ENCODE measurements around the gene RAB26. TPM values are rescaled to one million over a fixed set of nuclear protein-coding genes. Genes with fewer than 3 reads are reported as not detected.
"Not testable (repeated sequence)": the region's sequence is repeated elsewhere in the genome, so short reads cannot be mapped to it uniquely, and the experiment has no call there.

The RAB26 gene
- total RNA-seq, 1 donor from 2014 or later: 3.4 TPM

- Mint-ChIP-seq H3K4me1 (ENCODE audit: unreplicated experiment) (no peaks in the 10 kb centered on the region), H3K27me3 (ENCODE audit: unreplicated experiment) (peaks cover 17% of the 10 kb centered on the region), H3K9me3 (ENCODE audit: unreplicated experiment) (no peaks in the 10 kb centered on the region), H3K27ac (ENCODE audit: unreplicated experiment) (no peak overlapping the region), H3K4me3 (ENCODE audit: unreplicated experiment) (peak overlapping the region; percentile 41), H3K36me3 (ENCODE audit: unreplicated experiment) (no peaks in the 10 kb centered on the region)
- no peak for DNase-seq (ENCODE audit: extremely low spot score, unreplicated experiment)
- no peak for TF ChIP-seq CTCF (IDR thresholded peaks at IDR 0.05)
These were observed 49.9 kb downstream of the RAB26 start for GRCh38 chr16:2198283-2198682.

GRCh38 chr16:2199095-2199494 is 50.7 kb downstream of the RAB26 start:
- peaks cover 17% of the 10 kb centered on the region for H3K27me3 Mint-ChIP-seq (ENCODE audit: unreplicated experiment)
- no peak for TF ChIP-seq CTCF (IDR thresholded peaks at IDR 0.05)
- H3K4me1 Mint-ChIP-seq (ENCODE audit: unreplicated experiment): peaks cover 2% of the 10 kb centered on the region
- H3K9me3 Mint-ChIP-seq (ENCODE audit: unreplicated experiment): no peaks in the 10 kb centered on the region
- H3K36me3 Mint-ChIP-seq (ENCODE audit: unreplicated experiment): no peaks in the 10 kb centered on the region
- H3K4me3 Mint-ChIP-seq (ENCODE audit: unreplicated experiment): no peak overlapping the region
- no peak overlapping the region for H3K27ac Mint-ChIP-seq (ENCODE audit: unreplicated experiment)
- no peak for DNase-seq (ENCODE audit: extremely low spot score, unreplicated experiment)

GRCh38 chr16:2199621-2200139 is 51.3 kb downstream of the RAB26 start:
- peaks cover 6% of the 10 kb centered on the region for H3K4me1 Mint-ChIP-seq (ENCODE audit: unreplicated experiment)
- no peak overlapping the region for H3K27ac Mint-ChIP-seq (ENCODE audit: unreplicated experiment)
- H3K9me3 Mint-ChIP-seq (ENCODE audit: unreplicated experiment): no peaks in the 10 kb centered on the region
- peak overlapping the region; percentile 7 for H3K4me3 Mint-ChIP-seq (ENCODE audit: unreplicated experiment)
- H3K27me3 Mint-ChIP-seq (ENCODE audit: unreplicated experiment): peaks cover 15% of the 10 kb centered on the region
- H3K36me3 Mint-ChIP-seq (ENCODE audit: unreplicated experiment): no peaks in the 10 kb centered on the region
- DNase-seq (ENCODE audit: extremely low spot score, unreplicated experiment): no peak
- no peak for TF ChIP-seq CTCF (IDR thresholded peaks at IDR 0.05)

- Mint-ChIP-seq H3K9me3 (ENCODE audit: unreplicated experiment) (no peaks in the 10 kb centered on the region), H3K4me1 (ENCODE audit: unreplicated experiment) (peaks cover 8% of the 10 kb centered on the region), H3K4me3 (ENCODE audit: unreplicated experiment) (no peak overlapping the region), H3K27me3 (ENCODE audit: unreplicated experiment) (peaks cover 11% of the 10 kb centered on the region), H3K36me3 (ENCODE audit: unreplicated experiment) (no peaks in the 10 kb centered on the region), H3K27ac (ENCODE audit: unreplicated experiment) (no peak overlapping the region)
- DNase-seq (ENCODE audit: extremely low spot score, unreplicated experiment): no peak
- no peak for TF ChIP-seq CTCF (IDR thresholded peaks at IDR 0.05)
These were observed 51.9 kb downstream of the RAB26 start for GRCh38 chr16:2200313-2200712.

- DNase-seq (ENCODE audit: extremely low spot score, unreplicated experiment); H3K27ac Mint-ChIP-seq (ENCODE audit: unreplicated experiment); H3K9me3 Mint-ChIP-seq (ENCODE audit: unreplicated experiment); H3K27me3 Mint-ChIP-seq (ENCODE audit: unreplicated experiment); H3K36me3 Mint-ChIP-seq (ENCODE audit: unreplicated experiment): not testable (repeated sequence)
- Mint-ChIP-seq H3K4me1 (ENCODE audit: unreplicated experiment) (peaks cover 21% of the 10 kb centered on the region), H3K4me3 (ENCODE audit: unreplicated experiment) (peak overlapping the region; percentile 62)
These were observed 54.8 kb downstream of the RAB26 start for GRCh38 chr16:2203119-2203688.

Small RNAs within 50 kb of the gene (microRNA-seq; reads per million reads assigned to microRNA genes)
- not detected for gene MIR3180-5 (ENCODE audit: unreplicated experiment)
- not detected for gene MIR4516 (ENCODE audit: unreplicated experiment)
- not detected for gene MIR6511B1 (ENCODE audit: unreplicated experiment)

Other genes starting within 250 kb of the RAB26 start
- not detected in 2 replicates for gene HS3ST6, start 230.2 kb upstream of the RAB26 start, total RNA-seq
- gene MSRB1, start 205.4 kb upstream of the RAB26 start, total RNA-seq: 17.1 and 21.0 TPM in 2 replicates
- gene RPL3L, start 193.9 kb upstream of the RAB26 start, total RNA-seq: 1.2 TPM in 1 of 2 replicates, not detected in the other
- 126 TPM in 2 replicates for gene NDUFB10, start 189.1 kb upstream of the RAB26 start, total RNA-seq
- 2,261 and 2,286 TPM in 2 replicates for gene RPS2, start 183.8 kb upstream of the RAB26 start, total RNA-seq
- gene RNF151, start 181.8 kb upstream of the RAB26 start, total RNA-seq: 0.46 TPM in 1 of 2 replicates, not detected in the other
- gene TBL3, start 176.6 kb upstream of the RAB26 start, total RNA-seq: 29.9 and 32.0 TPM in 2 replicates
- gene NOXO1, start 167.2 kb upstream of the RAB26 start, total RNA-seq: 0.54 and 0.91 TPM in 2 replicates
- 21.2 and 24.7 TPM in 2 replicates for gene GFER, start 164.4 kb upstream of the RAB26 start, total RNA-seq
- gene SYNGR3, start 158.7 kb upstream of the RAB26 start, total RNA-seq: 0.57 and 0.91 TPM in 2 replicates
- gene ZNF598, start 138.8 kb upstream of the RAB26 start, total RNA-seq: 45.4 and 46.9 TPM in 2 replicates
- 4.1 and 4.4 TPM in 2 replicates for gene NPW, start 128.8 kb upstream of the RAB26 start, total RNA-seq
- 143 and 146 TPM in 2 replicates for gene NHERF2, start 121.7 kb upstream of the RAB26 start, total RNA-seq
- 22.2 and 24.3 TPM in 2 replicates for gene NTHL1, start 100.8 kb upstream of the RAB26 start, total RNA-seq
- 183 and 194 TPM in 2 replicates for gene TSC2, start 100.6 kb upstream of the RAB26 start, total RNA-seq
- gene PKD1, start 12.7 kb upstream of the RAB26 start, total RNA-seq: 169 and 188 TPM in 2 replicates
- 78.1 and 84.9 TPM in 2 replicates for gene TRAF7, start 7.2 kb downstream of the RAB26 start, total RNA-seq
- 2.4 and 3.7 TPM in 2 replicates for gene CASKIN1, start 48.0 kb downstream of the RAB26 start, total RNA-seq
- 57.6 and 60.2 TPM in 2 replicates for gene MLST8, start 56.8 kb downstream of the RAB26 start, total RNA-seq
- gene BRICD5, start 62.2 kb downstream of the RAB26 start, total RNA-seq: 6.6 and 10.1 TPM in 2 replicates
- 14.1 and 15.0 TPM in 2 replicates for gene PGP, start 66.2 kb downstream of the RAB26 start, total RNA-seq
- 24.3 and 26.9 TPM in 2 replicates for gene E4F1, start 75.0 kb downstream of the RAB26 start, total RNA-seq
- 1.2 and 1.7 TPM in 2 replicates for gene DNASE1L2, start 87.8 kb downstream of the RAB26 start, total RNA-seq
- gene ECI1, start 103.0 kb downstream of the RAB26 start, total RNA-seq: 46.4 and 48.1 TPM in 2 replicates
- 140 and 149 TPM in 2 replicates for gene RNPS1, start 119.5 kb downstream of the RAB26 start, total RNA-seq
- 20.4 and 21.0 TPM in 2 replicates for gene ABCA3, start 192.1 kb downstream of the RAB26 start, total RNA-seq

All from osteocyte (in vitro differentiated cells).